Fibroblast of lung (primary cell): ENCODE results near the gene IDUA. TPM values are rescaled to one million over a fixed set of nuclear protein-coding genes. Genes with fewer than 3 reads are reported as not detected.

Experiments
- DNase-seq, 2 donors: peaks; one replicate each; pipeline versions ENCODE4 v3.0.0 to v3.0.0-alpha.2; 2010; ENCODE audit warnings: low read depth in 2 of 2
- H2AFZ ChIP-seq: 2 replicates; pipeline ENCODE4 v1.5.1; 2012; ENCODE audit warnings: low read length, control low read depth, inconsistent platforms
- H3K27ac ChIP-seq: 2 replicates; pipeline ENCODE4 v1.5.1; 2011; ENCODE audit warnings: low read length, control low read depth; ENCODE audit not compliant: insufficient read depth
- H3K27me3 ChIP-seq: 2 replicates; pipeline ENCODE4 v1.5.1; 2011; ENCODE audit warnings: mild to moderate bottlenecking, low read length; ENCODE audit not compliant: control insufficient read depth, insufficient read depth
- H3K36me3 ChIP-seq: 2 replicates; pipeline ENCODE4 v1.5.1; 2011; ENCODE audit warnings: low read length; ENCODE audit not compliant: control insufficient read depth, insufficient read depth
- H3K4me1 ChIP-seq: 2 replicates; pipeline ENCODE4 v1.5.1; 2011; ENCODE audit warnings: low read length; ENCODE audit not compliant: control insufficient read depth, insufficient read depth; ENCODE audit errors: extremely low read depth
- H3K4me2 ChIP-seq: 2 replicates; pipeline ENCODE4 v1.5.1; 2011; ENCODE audit warnings: low read length, control low read depth; ENCODE audit not compliant: insufficient read depth; ENCODE audit errors: extremely low read depth
- H3K4me3 ChIP-seq, 4 experiments: fragments of 200-600 bp in 1 of 4; sonication (generic) in 1 of 4; replicated peaks in 1 of 4; 2 replicates each; pipeline ENCODE4 v1.5.1; 2011 to 2016; ENCODE audit warnings: low read length in 4 of 4, low read depth in 3 of 4, mild to moderate bottlenecking in 3 of 4, control low read depth in 2 of 4, inconsistent platforms in 1 of 4, mixed read lengths in 1 of 4; ENCODE audit not compliant: insufficient read depth in 1 of 4; ENCODE audit errors: control extremely low read depth in 1 of 4
- H3K79me2 ChIP-seq: 2 replicates; pipeline ENCODE4 v1.5.1; 2012; ENCODE audit warnings: mild to moderate bottlenecking, low read length, inconsistent platforms; ENCODE audit not compliant: control insufficient read depth, insufficient read depth
- H3K9ac ChIP-seq: 2 replicates; pipeline ENCODE4 v1.5.1; 2011; ENCODE audit warnings: mild to moderate bottlenecking, low read length, control low read depth; ENCODE audit not compliant: insufficient read depth
- H3K9me3 ChIP-seq: 2 replicates; pipeline ENCODE4 v1.5.1; 2012; ENCODE audit warnings: low read depth, low read length; ENCODE audit not compliant: control insufficient read depth, insufficient read depth
- H4K20me1 ChIP-seq: 2 replicates; pipeline ENCODE4 v1.5.1; 2011; ENCODE audit warnings: low read length; ENCODE audit not compliant: control insufficient read depth, insufficient read depth; ENCODE audit errors: extremely low read depth
- CTCF ChIP-seq, 2 donors: IDR thresholded peaks in 1 of 2; conservative IDR thresholded peaks in 1 of 2; 1 replicate in 1 of 2; 2 replicates in 1 of 2; pipeline ENCODE4 v1.5.1; 2011 to 2012; ENCODE audit warnings: low read length in 2 of 2, control low read depth in 1 of 2, inconsistent platforms in 1 of 2, low read depth in 1 of 2, mild to moderate bottlenecking in 1 of 2
- EZH2 ChIP-seq: IDR thresholded peaks from 2 replicates; pipeline ENCODE4 v1.5.1; 2012; ENCODE audit warnings: low read length, control low read depth, mild to moderate bottlenecking; ENCODE audit errors: missing control alignments
- polyA plus RNA-seq, 2 donors: library from polyadenylated mRNA; depleted of rRNA in 1 of 2; stranded (reverse) in 1 of 2; unstranded in 1 of 2; fragments of >200 nt; gene quantifications; 2 replicates each; pipeline ENCODE4 v1.2.1, GENCODE V29; 2011 to 2012; ENCODE audit warnings: missing spikeins in 1 of 2
- total RNA-seq: library from RNA; depleted of rRNA; stranded (reverse); fragments of >200 nt; gene quantifications from 2 replicates; pipeline ENCODE4 v1.2.1, GENCODE V29; 2014

The IDUA gene
- total and polyA plus RNA-seq, 2 donors (not counting 1 experiment from before 2014, with no cell fraction given): 3.1 to 11.1 TPM

DNA sequence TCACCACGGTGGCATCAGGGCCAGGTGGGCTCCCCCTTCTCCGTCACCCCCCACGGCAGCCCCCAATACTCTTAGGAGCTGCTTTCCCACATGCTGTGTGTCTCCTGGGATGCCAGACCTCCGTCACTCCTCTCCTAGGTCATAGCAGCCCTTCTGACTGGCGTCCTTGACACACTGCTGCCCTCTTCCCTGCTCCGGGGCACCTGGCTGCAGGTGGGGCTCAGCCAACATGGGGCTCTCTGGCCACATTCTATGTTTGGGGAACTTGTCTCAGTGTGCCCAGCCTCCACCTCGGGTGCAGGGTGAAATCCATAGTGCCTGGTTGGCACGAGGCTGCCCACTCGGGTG is 40.8 kb upstream of the IDUA start:
- H2AFZ ChIP-seq: no peak overlapping the region
- TF ChIP-seq CTCF (conservative IDR thresholded peaks at IDR 0.05 in 1 of 2, IDR thresholded peaks at IDR 0.05 in 1 of 2; ENCODE audit: low read depth in 1 of 2, low read length in 2 of 2): no peak
- TF ChIP-seq EZH2: no peak
- H3K9ac ChIP-seq: no peak overlapping the region
- H3K4me3 ChIP-seq: no peak overlapping the region
- no peak for DNase-seq
- H3K36me3 ChIP-seq: no peaks in the 10 kb centered on the region
- no peaks in the 10 kb centered on the region for H4K20me1 ChIP-seq
- no peaks in the 10 kb centered on the region for H3K9me3 ChIP-seq
- H3K27me3 ChIP-seq: no peaks in the 10 kb centered on the region
- H3K27ac ChIP-seq: no peak overlapping the region
- H3K4me1 ChIP-seq: no peaks in the 10 kb centered on the region
- H3K4me2 ChIP-seq: no peak overlapping the region
- no peaks in the 10 kb centered on the region for H3K79me2 ChIP-seq

GRCh38 chr4:946517-947471 is 40.0 kb upstream of the IDUA start:
- DNase-seq: no peak
- Histone ChIP-seq H3K27ac (no peak overlapping the region), H4K20me1 (no peaks in the 10 kb centered on the region), H3K36me3 (no peaks in the 10 kb centered on the region), H3K27me3 (no peaks in the 10 kb centered on the region), H3K4me1 (no peaks in the 10 kb centered on the region), H3K79me2 (no peaks in the 10 kb centered on the region), H3K4me3 (no peak overlapping the region), H3K4me2 (no peak overlapping the region), H2AFZ (no peak overlapping the region), H3K9me3 (no peaks in the 10 kb centered on the region), H3K9ac (no peak overlapping the region)
- TF ChIP-seq CTCF (conservative IDR thresholded peaks at IDR 0.05 in 1 of 2, IDR thresholded peaks at IDR 0.05 in 1 of 2; ENCODE audit: low read depth in 1 of 2, low read length in 2 of 2) (no peak), EZH2 (no peak)

GRCh38 chr4:947491-947971 is 39.3 kb upstream of the IDUA start:
- Histone ChIP-seq H3K9ac (no peak overlapping the region), H4K20me1 (no peaks in the 10 kb centered on the region), H3K36me3 (no peaks in the 10 kb centered on the region), H3K27ac (no peak overlapping the region), H3K79me2 (no peaks in the 10 kb centered on the region), H3K4me1 (no peaks in the 10 kb centered on the region), H3K27me3 (no peaks in the 10 kb centered on the region), H3K4me3 (no peak overlapping the region), H3K4me2 (no peak overlapping the region), H2AFZ (no peak overlapping the region), H3K9me3 (no peaks in the 10 kb centered on the region)
- TF ChIP-seq CTCF (conservative IDR thresholded peaks at IDR 0.05 in 1 of 2, IDR thresholded peaks at IDR 0.05 in 1 of 2; ENCODE audit: low read depth in 1 of 2, low read length in 2 of 2): no peak
- no peak for TF ChIP-seq EZH2
- DNase-seq: no peak
